WTC11 (cell line): ENCODE measurements around the gene TBC1D12.

ENCODE experiments used
- CBFB ChIP-seq: sonication (generic); formaldehyde crosslinking; IDR thresholded peaks from 2 replicates; pipeline ENCODE4 v1.8.1; 2022; ENCODE audit warnings: mild to moderate bottlenecking, low read depth, missing genetic modification reagents
- FOXJ3 ChIP-seq: sonication (generic); formaldehyde crosslinking; IDR thresholded peaks from 2 replicates; pipeline ENCODE4 v1.9.0; 2021; ENCODE audit warnings: missing genetic modification reagents, mild to moderate bottlenecking, borderline replicate concordance
- MYBL2 ChIP-seq: sonication (generic); formaldehyde crosslinking; IDR thresholded peaks from 2 replicates; pipeline ENCODE4 v1.8.1; 2023; ENCODE audit warnings: mild to moderate bottlenecking, moderate library complexity, missing genetic modification reagents
- NR3C1 ChIP-seq: sonication (generic); formaldehyde crosslinking; conservative IDR thresholded peaks from 2 replicates; pipeline ENCODE4 v1.8.1; 2023; ENCODE audit warnings: low read depth, mild to moderate bottlenecking, missing genetic modification reagents
- ZNF121 ChIP-seq: sonication (generic); formaldehyde crosslinking; IDR thresholded peaks from 2 replicates; pipeline ENCODE4 v1.8.0; 2023; ENCODE audit warnings: missing genetic modification reagents
- TF ChIP-seq, protein P1 (sequence below): sonication (generic); formaldehyde crosslinking; IDR thresholded peaks from 2 replicates; pipeline ENCODE4 v1.8.0; 2022; ENCODE audit warnings: mild to moderate bottlenecking, missing genetic modification reagents
- TF ChIP-seq, protein P2 (sequence below): fragments of 200-600 bp; IDR thresholded peaks from 2 replicates; pipeline ENCODE4 v1.8.0; 2022; ENCODE audit warnings: antibody characterized with exemption
- TF ChIP-seq, protein P3 (sequence below): sonication (generic); formaldehyde crosslinking; conservative IDR thresholded peaks from 2 replicates; pipeline ENCODE4 v1.8.1; 2022; ENCODE audit warnings: mild to moderate bottlenecking, missing genetic modification reagents
- TF ChIP-seq, protein P4 (sequence below): sonication (generic); formaldehyde crosslinking; IDR thresholded peaks from 2 replicates; pipeline ENCODE4 v1.8.1; 2023; ENCODE audit warnings: mild to moderate bottlenecking, missing genetic modification reagents, moderate library complexity

DNA sequence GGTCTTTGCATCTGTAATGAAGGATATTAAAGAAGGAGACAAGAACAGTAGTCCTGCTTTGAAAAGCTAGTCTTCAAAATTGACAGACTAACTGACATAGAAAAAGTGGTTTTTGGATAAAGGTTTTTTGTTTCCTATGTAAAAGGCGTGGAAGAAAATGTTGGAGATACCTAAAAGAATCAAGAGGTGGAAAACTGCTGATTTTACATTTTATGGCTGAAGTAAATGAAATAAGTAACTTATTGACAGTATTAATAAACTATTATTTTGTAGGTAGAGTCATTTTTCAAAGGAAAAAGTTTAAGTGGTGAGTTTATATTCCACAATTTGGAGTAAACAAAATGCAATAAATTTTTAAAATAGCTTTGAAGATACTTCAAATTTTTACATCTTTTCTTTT, 130.7 kb downstream of the TBC1D12 start:
- TF ChIP-seq MYBL2 (CRISPR knock-in tag) (no peak), CBFB (no peak), FOXJ3 (no peak), NR3C1 (CRISPR knock-in tag) (no peak), ZNF121 (CRISPR knock-in tag) (no peak)
- TF ChIP-seq, protein P1, sequence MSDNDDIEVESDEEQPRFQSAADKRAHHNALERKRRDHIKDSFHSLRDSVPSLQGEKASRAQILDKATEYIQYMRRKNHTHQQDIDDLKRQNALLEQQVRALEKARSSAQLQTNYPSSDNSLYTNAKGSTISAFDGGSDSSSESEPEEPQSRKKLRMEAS (CRISPR knock-in tag) = no peak
- TF ChIP-seq, protein P2, sequence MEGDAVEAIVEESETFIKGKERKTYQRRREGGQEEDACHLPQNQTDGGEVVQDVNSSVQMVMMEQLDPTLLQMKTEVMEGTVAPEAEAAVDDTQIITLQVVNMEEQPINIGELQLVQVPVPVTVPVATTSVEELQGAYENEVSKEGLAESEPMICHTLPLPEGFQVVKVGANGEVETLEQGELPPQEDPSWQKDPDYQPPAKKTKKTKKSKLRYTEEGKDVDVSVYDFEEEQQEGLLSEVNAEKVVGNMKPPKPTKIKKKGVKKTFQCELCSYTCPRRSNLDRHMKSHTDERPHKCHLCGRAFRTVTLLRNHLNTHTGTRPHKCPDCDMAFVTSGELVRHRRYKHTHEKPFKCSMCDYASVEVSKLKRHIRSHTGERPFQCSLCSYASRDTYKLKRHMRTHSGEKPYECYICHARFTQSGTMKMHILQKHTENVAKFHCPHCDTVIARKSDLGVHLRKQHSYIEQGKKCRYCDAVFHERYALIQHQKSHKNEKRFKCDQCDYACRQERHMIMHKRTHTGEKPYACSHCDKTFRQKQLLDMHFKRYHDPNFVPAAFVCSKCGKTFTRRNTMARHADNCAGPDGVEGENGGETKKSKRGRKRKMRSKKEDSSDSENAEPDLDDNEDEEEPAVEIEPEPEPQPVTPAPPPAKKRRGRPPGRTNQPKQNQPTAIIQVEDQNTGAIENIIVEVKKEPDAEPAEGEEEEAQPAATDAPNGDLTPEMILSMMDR = no peak
- TF ChIP-seq, protein P3, sequence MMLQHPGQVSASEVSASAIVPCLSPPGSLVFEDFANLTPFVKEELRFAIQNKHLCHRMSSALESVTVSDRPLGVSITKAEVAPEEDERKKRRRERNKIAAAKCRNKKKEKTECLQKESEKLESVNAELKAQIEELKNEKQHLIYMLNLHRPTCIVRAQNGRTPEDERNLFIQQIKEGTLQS (CRISPR knock-in tag) = no peak
- TF ChIP-seq, protein P4, sequence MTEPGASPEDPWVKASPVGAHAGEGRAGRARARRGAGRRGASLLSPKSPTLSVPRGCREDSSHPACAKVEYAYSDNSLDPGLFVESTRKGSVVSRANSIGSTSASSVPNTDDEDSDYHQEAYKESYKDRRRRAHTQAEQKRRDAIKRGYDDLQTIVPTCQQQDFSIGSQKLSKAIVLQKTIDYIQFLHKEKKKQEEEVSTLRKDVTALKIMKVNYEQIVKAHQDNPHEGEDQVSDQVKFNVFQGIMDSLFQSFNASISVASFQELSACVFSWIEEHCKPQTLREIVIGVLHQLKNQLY (CRISPR knock-in tag) = no peak
